HG03280 (cell line): ENCODE measurements around the gene DCP2.

Experiments used
- ATAC-seq: cut with Tn5 transposase; IDR thresholded peaks from one replicate; pipeline ENCODE4 v1.9.1; 2021; ENCODE audit warnings: mild to moderate bottlenecking, moderate library complexity; ENCODE audit not compliant: unreplicated experiment

The DCP2 gene

DNA sequence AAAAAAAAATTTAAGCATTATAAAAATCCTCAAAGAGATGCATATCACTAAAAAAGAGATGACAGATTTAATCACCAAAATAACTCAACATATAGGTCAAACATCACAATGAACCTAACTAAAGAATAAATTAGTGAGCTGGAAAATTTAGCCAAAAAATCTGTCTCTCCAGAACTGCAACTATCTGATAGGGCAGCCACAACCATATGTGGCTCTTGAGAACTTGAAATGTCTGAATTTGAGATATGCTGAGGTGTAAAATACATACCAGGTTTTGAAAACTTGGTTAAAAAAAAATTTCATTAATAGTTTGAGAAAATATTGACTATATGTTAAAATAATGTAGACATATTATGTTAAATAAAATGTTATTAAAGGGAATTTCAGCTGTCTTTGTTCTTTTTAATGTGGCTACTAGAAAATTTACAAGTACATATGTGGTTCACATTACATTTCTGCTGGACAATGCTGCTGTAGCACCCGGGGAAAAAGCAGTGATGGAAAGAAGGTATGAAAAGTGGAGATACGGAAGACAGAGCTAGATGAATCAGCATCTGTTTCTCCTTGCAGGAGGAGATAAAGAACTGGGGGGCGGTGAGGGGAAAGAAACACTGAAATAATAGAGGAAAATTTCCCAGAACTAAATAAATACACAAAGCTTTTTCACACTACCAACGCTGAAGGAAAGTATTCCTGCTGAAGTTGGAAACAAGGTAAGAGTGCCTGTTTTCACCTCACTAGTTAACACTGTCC, 66.1 kb downstream of the DCP2 start:
- no peak for ATAC-seq

DNA sequence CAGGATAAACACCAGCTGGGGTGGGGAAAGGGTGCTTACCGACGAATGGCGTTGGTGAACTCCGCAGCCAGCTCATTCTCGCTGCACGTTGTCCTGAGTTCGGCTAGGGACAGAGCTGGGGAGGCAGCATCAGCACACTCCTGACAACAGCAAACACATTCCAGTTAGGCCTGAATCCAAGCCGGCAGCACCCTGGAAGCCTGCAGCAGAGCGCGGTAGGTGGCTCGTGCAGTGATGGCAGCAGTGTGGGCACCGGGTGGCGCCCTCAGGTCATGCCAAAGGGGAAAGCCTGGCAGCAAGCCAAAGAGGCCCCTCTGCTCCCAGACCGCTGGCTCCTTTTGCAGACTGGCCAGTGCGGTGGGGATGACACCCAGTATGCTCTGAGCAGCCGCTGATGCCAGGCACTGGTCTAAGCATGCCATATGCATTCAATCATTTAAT, 66.9 kb downstream of the DCP2 start:
- no peak for ATAC-seq

DNA sequence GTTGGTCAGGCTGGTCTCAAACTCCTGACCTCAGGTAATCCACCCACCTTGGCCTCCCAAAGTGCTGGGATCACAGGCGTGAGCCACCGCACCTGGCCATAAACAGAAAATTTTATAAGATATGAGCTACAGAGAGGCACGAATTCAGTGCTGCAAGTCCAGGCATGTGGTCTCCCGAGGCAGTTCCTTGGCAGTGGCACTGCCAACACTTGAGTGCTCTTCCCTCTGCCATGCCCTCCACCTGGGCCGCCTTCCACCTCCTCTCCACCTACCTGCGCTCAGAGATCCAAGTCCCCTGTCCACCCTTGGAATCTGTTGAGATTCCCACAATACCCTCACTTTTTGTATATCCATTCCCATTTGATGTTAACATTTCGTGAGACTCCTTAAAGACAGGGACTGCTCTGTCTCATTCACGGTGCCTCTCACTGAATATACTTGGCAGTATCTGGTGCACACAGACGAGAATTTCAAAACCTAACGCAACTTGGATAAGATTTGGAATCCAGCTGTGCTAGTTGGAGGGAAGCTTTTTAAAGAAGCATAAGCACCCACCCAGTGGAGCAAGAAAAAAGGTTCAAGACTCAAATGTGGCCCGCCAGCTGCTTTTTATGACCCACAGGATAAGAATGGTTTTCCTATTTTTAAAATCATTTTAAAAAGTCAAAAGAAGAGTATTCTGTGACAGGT, 68.3 kb downstream of the DCP2 start:
- ATAC-seq, result no peak

DNA sequence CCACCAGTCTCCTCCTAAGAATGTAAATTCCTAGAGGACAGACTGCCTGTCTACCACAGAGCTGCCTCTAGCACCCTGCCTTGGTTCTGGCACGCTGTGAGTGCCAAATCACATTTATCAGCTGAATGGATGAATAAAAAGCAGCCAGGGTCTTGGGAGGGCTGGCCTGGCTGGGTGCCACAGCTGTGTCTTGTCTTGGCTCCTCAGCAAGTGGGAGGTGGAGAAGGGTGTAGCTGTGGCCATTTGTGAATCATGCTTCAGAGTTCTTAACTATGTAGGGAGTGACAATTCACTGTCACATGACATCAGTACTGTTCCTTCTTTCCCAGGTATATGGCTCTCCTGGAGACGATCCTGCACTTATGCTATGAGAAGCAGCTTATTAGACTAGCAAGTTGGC, 70.6 kb downstream of the DCP2 start:
- no peak for ATAC-seq

GRCh38 chr5:113047733-113048652, 71.4 kb downstream of the DCP2 start:
- ATAC-seq, result peak; percentile 85

DNA sequence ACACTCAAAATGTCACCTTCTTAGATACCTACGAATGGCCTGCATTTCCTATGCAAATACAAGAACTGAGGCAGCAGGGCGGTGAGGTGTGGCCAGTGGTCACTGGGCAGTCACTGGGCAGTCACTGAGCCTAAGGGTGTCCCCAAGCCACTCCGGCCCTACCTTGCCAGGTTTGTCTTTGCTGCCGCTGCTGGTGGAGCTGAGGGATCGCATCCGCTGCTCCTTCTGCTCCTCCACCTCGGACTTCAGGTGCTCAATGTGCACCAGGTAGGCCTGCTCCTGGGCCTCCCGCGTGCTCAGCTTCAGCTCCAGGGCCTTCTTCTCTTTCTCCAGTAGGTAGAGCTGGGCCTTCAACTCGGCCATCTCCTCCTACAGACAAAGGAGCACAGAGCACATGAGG, 72.3 kb downstream of the DCP2 start:
- ATAC-seq, result no peak

- no peak for ATAC-seq
Measured at GRCh38 chr5:113050721-113051382, 74.3 kb downstream of the DCP2 start.

DNA sequence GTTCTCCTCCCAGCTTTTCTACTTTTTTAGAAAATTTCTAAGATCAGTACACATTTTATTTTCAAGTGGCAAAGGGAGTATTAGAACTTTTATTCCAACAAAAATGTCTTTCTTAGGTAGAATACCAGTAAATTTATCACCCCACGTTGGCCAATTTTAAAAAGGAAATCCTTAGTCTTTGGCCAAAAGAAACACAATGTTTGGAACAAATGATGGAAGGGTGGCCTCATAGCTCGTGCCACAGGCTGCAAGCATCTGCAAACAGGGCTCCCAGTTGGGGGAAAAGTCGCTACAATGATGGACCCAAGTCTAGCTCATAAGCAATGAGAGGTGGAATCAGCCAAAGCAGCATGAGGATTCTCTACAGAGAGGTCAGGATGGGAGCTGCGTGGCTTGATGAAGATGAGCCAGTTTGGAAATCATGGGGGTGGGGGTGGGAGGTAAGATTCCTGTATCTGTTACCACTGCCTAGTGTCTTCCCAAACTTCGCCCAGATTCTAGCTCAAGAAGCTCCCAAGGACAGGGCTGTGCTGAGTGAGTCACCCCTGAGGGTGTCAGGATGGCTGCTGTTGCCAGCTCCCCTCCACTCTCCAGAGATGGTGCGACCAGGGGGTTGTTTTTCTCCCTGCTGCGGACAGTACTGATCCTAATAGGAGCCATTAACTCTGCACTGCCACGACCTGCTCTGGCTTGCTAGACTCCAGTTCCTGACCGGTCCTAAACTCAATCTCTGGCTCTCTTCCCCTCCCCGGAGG, 75.6 kb downstream of the DCP2 start:
- no peak for ATAC-seq

GRCh38 chr5:113053511-113053995, 77.0 kb downstream of the DCP2 start:
- ATAC-seq, result no peak

- ATAC-seq, result no peak
Measured at GRCh38 chr5:113054899-113055298, 78.3 kb downstream of the DCP2 start.

DNA sequence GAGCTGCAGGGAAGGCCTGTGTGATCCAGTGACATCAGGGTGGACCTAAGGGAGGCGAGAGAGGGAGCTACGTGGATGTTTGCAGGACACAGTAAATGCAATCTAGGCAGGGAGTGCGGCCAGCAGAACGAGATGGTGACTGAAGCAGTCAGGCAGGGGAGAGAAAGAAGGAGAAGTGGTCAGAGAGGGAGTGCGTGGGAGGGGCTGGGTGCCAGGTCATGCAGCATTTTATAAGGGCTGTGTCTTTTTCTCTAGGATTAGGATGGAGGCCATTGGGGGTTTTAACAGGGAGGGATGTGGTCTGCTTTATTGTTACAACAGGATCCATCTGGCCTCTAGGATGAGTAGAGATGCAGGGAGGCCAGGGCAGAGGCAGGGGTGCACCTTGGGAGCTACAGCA, 80.4 kb downstream of the DCP2 start:
- ATAC-seq, result no peak

DNA sequence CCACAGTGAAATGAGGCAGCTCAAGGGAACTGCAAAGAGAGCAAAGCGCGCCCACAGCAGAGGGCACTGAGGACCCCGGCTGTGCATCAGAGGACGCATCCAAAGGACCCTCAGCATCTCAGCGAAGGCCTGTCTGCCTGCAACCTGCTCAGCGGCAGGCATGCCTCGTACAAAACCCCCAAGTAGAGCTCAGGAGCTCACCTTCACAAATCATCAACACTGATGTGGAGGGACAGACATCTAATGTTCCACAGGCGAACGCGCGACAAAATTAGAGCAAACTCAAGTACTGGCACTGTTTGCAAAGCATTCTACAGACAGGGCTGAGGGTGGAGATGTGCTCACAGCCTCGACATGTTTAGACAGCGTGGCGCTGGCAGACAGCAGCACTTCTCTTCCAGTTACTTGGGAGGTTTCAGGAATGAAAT, 81.0 kb downstream of the DCP2 start:
- no peak for ATAC-seq

GRCh38 chr5:113058269-113058668, 81.7 kb downstream of the DCP2 start:
- ATAC-seq, result no peak

- ATAC-seq, result no peak
Measured at GRCh38 chr5:113058706-113059226, 82.2 kb downstream of the DCP2 start.

- ATAC-seq, result no peak
Measured at GRCh38 chr5:113059232-113060040, 82.8 kb downstream of the DCP2 start.

DNA sequence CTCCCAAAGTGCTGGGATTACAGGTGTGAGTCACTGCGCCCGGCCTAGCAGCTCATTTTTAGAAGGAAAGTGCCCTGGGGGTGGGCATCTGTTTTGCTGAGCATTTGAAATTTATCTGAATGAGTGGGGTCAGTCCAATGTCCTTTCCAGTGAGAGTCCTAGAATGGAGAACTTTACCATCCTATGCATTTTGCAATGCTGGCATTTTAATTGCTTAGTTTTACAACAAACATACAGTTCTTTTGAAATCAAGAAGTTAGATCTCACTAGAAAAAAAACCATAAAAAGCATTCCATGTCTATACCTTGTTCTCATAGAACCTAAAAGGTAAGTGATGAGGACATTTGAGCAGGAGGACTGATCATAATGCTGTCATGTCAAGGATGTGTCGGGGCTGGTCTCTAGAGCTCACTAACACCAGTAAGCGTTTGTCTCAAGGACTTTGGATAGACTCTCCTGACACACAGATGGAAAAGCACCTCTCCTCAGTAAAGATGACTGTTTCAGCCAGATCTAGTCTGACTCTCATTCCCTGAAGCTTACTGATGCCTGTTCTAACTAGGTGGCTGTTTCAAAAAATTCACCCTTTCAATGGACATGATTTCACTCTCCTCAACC, 83.9 kb downstream of the DCP2 start:
- ATAC-seq, result no peak

GRCh38 chr5:113061846-113062780, 85.5 kb downstream of the DCP2 start:
- ATAC-seq, result no peak
